Bronchial epithelial cell (primary cell): ENCODE data around the gene NR2F2. TPM values are rescaled to one million over a fixed set of nuclear protein-coding genes. Genes with fewer than 3 reads are reported as not detected.

ENCODE experiments used
- DNase-seq: peaks from one replicate; pipeline ENCODE4 v3.0.0-alpha.2; 2010; ENCODE audit warnings: low read depth
- FAIRE-seq: peaks from 2 replicates; lab custom pipeline; 2011; peaks lifted over from hg19 to GRCh38; lab: Jason Lieb, UNC
- H3K27me3 ChIP-seq: 2 replicates; pipeline ENCODE4 v1.5.1; 2011; ENCODE audit warnings: low read length; ENCODE audit not compliant: control insufficient read depth, insufficient read depth
- H3K36me3 ChIP-seq: 2 replicates; pipeline ENCODE4 v1.5.1; 2011; ENCODE audit warnings: low read length; ENCODE audit not compliant: control insufficient read depth, insufficient read depth
- H3K4me3 ChIP-seq: 2 replicates; pipeline ENCODE4 v1.5.1; 2011; ENCODE audit warnings: mild to moderate bottlenecking, low read depth, low read length, control low read depth
- total RNA-seq: library from RNA; depleted of rRNA; stranded (reverse); fragments of >200 nt; gene quantifications from 2 replicates; pipeline ENCODE4 v1.2.1, GENCODE V29; 2014
- TF ChIP-seq, protein P1 (sequence below): IDR thresholded peaks from 2 replicates; pipeline ENCODE4 v1.5.1; 2011; ENCODE audit warnings: mild to moderate bottlenecking, moderate library complexity, low read length, control low read depth, inconsistent platforms; ENCODE audit not compliant: insufficient read depth, severe bottlenecking

NR2F2 gene
- total RNA-seq, 1 donor from 2014 or later = 1.6 TPM

DNA sequence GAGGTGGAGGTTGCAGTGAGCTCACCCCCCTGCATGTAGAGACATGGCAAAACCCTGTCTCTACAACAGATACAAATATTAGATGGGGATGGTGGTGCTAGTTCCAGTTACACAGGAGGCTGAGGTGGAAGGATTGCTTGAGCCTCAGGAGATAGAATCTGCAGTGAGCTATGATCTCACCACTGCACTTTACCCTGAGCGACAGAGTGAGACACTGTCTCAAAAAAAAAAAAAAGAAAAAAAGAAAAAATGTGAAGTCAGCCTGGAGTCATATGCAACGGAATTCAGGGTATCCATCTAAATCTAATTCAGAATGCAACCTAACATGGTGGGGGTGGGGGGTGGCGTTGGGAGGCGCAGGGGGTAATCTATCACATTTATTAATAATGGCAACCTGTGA is 37.1 kb upstream of the NR2F2 start:
- TF ChIP-seq, protein P1, sequence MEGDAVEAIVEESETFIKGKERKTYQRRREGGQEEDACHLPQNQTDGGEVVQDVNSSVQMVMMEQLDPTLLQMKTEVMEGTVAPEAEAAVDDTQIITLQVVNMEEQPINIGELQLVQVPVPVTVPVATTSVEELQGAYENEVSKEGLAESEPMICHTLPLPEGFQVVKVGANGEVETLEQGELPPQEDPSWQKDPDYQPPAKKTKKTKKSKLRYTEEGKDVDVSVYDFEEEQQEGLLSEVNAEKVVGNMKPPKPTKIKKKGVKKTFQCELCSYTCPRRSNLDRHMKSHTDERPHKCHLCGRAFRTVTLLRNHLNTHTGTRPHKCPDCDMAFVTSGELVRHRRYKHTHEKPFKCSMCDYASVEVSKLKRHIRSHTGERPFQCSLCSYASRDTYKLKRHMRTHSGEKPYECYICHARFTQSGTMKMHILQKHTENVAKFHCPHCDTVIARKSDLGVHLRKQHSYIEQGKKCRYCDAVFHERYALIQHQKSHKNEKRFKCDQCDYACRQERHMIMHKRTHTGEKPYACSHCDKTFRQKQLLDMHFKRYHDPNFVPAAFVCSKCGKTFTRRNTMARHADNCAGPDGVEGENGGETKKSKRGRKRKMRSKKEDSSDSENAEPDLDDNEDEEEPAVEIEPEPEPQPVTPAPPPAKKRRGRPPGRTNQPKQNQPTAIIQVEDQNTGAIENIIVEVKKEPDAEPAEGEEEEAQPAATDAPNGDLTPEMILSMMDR = no peak
- Histone ChIP-seq H3K27me3 (no peaks in the 10 kb centered on the region), H3K4me3 (no peak overlapping the region), H3K36me3 (no peaks in the 10 kb centered on the region)
- FAIRE-seq (no peak), DNase-seq (no peak)

DNA sequence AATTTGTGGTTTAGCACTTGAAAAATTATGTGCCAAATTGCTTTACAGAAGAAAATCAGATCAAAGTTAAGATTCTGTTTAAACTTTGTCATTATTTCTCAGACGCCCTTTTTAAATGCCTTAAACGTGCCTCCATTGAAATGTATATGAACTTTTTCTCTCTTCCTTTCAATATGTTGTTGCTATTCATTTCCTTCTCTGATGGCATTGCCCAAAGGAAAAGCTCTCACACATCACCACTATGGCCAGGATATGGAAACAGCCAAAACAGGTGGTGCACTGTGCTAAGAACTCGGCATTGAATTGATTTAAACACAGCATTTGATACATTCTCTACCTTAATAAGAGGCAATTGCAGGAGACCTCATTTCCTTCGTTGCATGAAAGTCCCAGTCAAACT is 35.7 kb upstream of the NR2F2 start:
- H3K4me3 ChIP-seq = no peak overlapping the region
- no peak for DNase-seq

DNA sequence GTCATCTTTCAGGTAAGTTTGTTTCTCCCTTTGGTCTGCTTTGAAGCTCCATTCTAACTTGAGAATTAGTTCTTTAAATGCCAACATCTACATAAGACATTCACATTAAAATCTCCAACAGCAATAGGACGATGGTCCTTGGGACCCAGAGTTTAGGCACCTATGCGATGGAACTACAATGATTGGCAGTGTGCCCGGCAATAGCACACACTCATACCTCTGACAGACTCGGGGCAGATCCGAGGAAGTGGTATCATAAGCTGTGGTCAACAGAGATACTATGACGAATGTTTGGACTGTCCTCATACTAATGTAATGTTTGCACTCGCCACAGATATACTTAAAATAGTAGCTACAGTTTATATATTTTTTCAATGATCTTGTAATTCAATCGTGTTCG is 34.2 kb upstream of the NR2F2 start:
- H3K4me3 ChIP-seq = no peak overlapping the region
- DNase-seq (peak; percentile 86), FAIRE-seq (peak; percentile 77)
- no peaks in the 10 kb centered on the region for H3K36me3 ChIP-seq
- TF ChIP-seq, protein P1 = no peak
- H3K27me3 ChIP-seq = no peaks in the 10 kb centered on the region

More for the DNA sequence above, 35.7 kb upstream of the NR2F2 start:
- TF ChIP-seq, protein P1 = no peak
- Histone ChIP-seq H3K36me3 (no peaks in the 10 kb centered on the region), H3K27me3 (no peaks in the 10 kb centered on the region)
- no peak for FAIRE-seq

DNA sequence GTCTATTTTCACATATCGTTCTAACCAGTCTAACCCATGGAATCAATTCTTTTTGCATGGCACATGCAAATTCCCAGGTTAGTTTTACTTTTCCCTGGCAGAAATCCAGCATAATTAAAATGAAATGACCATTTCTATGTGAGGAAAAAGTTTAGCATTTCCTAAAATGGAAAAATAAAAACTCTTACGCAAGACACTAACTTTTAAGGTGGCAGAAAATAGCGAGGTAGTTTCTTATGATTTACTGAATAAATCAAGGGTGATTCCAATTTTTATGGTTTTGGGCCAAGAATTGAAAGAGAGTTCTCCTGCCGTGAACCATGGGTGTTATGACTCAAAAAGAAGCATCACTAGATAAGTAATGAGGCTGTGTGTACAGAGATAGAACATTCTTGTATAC is 32.7 kb upstream of the NR2F2 start:
- FAIRE-seq (no peak), DNase-seq (no peak)
- H3K27me3 ChIP-seq = no peaks in the 10 kb centered on the region
- no peaks in the 10 kb centered on the region for H3K36me3 ChIP-seq
- TF ChIP-seq, protein P1 = no peak
- no peak overlapping the region for H3K4me3 ChIP-seq

DNA sequence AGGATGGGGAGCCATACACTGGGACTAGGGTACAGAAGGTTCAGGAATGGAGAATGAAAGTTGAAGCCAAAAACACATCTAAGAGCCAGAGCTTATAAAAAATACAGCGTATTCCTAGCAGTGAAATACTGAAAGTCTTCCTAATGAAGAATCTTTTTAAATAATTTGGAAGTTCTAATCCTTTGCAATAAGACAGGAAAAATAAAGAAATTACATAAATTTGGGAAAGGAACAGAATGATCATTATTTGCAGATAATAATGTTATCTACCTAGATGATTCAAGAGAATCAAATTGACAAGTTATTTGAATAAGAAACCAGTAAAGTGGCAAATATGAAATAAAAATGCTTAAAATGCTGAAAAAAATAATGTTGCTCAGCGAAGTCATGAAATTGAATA is 32.3 kb upstream of the NR2F2 start:
- Histone ChIP-seq H3K27me3 (no peaks in the 10 kb centered on the region), H3K4me3 (no peak overlapping the region), H3K36me3 (no peaks in the 10 kb centered on the region)
- TF ChIP-seq, protein P1 = no peak
- FAIRE-seq = no peak
- DNase-seq = no peak

DNA sequence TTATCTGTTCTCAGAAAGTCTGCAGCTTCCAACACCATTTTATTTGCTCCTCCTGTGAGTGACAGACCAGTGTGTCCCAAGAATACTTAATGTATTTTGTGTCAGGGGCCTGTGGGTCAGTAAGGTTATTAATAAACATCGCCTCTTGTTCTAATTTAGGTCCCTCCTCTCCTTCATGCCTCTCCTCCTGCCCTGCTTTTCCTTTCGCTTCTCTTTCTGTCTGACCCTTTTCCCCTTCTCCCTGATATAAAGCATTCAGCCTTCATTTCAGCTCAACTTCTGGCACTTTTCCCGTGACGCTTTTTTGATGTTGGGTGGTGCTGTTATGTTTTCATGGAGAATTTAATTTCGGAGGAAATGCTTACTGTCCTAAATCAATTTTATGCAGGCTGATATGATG is 29.7 kb upstream of the NR2F2 start:
- no peak overlapping the region for H3K4me3 ChIP-seq
- DNase-seq (no peak), FAIRE-seq (no peak)
- TF ChIP-seq, protein P1 = no peak
- H3K27me3 ChIP-seq = no peaks in the 10 kb centered on the region
- no peaks in the 10 kb centered on the region for H3K36me3 ChIP-seq
